Activated CD8-positive, alpha-beta T cell treated with anti-CD3 and anti-CD28 coated beads for 36 hours (primary cell): Measurements from ENCODE around the gene OR5A2. TPM values are rescaled to one million over a fixed set of nuclear protein-coding genes. Genes with fewer than 3 reads are reported as not detected.
"Not testable (repeated sequence)": the region's sequence is repeated elsewhere in the genome, so short reads cannot be mapped to it uniquely, and the experiment has no call there.

Experiments
- ATAC-seq: fragments of 200-7000 bp; cut with Tn5 transposase; one replicate; pipeline ENCODE4 v1.10.0; 2021; ENCODE audit warnings: mild to moderate bottlenecking, moderate library complexity
- CTCF ChIA-PET: fragments of 350-600 bp; sonication (Branson Sonifier 250); formaldehyde crosslinking; loops from one replicate; lab custom pipeline; 2021; ENCODE audit warnings: antibody characterized with exemption; lab: Charles Lee
- POLR2A ChIA-PET: fragments of 350-600 bp; sonication (Branson Sonifier 250); formaldehyde crosslinking; loops from one replicate; lab custom pipeline; 2021; ENCODE audit warnings: antibody characterized with exemption; lab: Charles Lee
- DNase-seq: peaks from one replicate; pipeline ENCODE4 v3.0.0-alpha.2; 2020
- H3K27ac Mint-ChIP-seq: one replicate; pipeline ENCODE4 v1.8.0; 2021; ENCODE audit warnings: mild to moderate bottlenecking, mixed read lengths
- H3K27me3 Mint-ChIP-seq: one replicate; pipeline ENCODE4 v1.8.0; 2021; ENCODE audit warnings: mixed read lengths
- H3K36me3 Mint-ChIP-seq: one replicate; pipeline ENCODE4 v1.8.0; 2021; ENCODE audit warnings: low read depth, mixed read lengths
- H3K4me1 Mint-ChIP-seq: one replicate; pipeline ENCODE4 v1.8.0; 2021; ENCODE audit warnings: low read depth, mixed read lengths
- H3K4me3 Mint-ChIP-seq: one replicate; pipeline ENCODE4 v1.8.0; 2021; ENCODE audit warnings: mild to moderate bottlenecking, moderate library complexity, mixed read lengths
- H3K9me3 Mint-ChIP-seq: one replicate; pipeline ENCODE4 v1.8.0; 2021; ENCODE audit warnings: mixed read lengths
- intact Hi-C: fragments of 100-400 bp; cut with micrococcal nuclease; formaldehyde crosslinking; loops from one replicate; pipeline ENCODE4 v1.10.0; 2022
- total RNA-seq, 2 experiments: library from RNA; stranded (reverse); gene quantifications; one replicate each; pipeline ENCODE4 v1.2.3, GENCODE V29; 2021
- TF ChIP-seq, protein P1 (sequence below): fragments of 200-600 bp; IDR thresholded peaks from one replicate; pipeline ENCODE4 v1.8.0; 2022; ENCODE audit warnings: antibody characterized with exemption, mild to moderate bottlenecking

OR5A2 gene
- total RNA-seq, 2 experiments from 2014 or later = not detected

GRCh38 chr11:59401262-59401552 lies 25.0 kb downstream of the OR5A2 start:
- ChIA-PET POLR2A (no interaction called here), CTCF (interaction anchor here (2.1 kb wide), 1 partner anchor 28 kb away, joined by 7 read pairs; no protein-coding TSS in a partner anchor)
- Mint-ChIP-seq H3K36me3 (no peaks in the 10 kb centered on the region), H3K4me3 (no peak overlapping the region), H3K4me1 (no peaks in the 10 kb centered on the region), H3K9me3 (peaks cover 9% of the 10 kb centered on the region), H3K27ac (no peak overlapping the region), H3K27me3 (peaks cover 3% of the 10 kb centered on the region)
- intact Hi-C loops = no loop called here
- TF ChIP-seq, protein P1, sequence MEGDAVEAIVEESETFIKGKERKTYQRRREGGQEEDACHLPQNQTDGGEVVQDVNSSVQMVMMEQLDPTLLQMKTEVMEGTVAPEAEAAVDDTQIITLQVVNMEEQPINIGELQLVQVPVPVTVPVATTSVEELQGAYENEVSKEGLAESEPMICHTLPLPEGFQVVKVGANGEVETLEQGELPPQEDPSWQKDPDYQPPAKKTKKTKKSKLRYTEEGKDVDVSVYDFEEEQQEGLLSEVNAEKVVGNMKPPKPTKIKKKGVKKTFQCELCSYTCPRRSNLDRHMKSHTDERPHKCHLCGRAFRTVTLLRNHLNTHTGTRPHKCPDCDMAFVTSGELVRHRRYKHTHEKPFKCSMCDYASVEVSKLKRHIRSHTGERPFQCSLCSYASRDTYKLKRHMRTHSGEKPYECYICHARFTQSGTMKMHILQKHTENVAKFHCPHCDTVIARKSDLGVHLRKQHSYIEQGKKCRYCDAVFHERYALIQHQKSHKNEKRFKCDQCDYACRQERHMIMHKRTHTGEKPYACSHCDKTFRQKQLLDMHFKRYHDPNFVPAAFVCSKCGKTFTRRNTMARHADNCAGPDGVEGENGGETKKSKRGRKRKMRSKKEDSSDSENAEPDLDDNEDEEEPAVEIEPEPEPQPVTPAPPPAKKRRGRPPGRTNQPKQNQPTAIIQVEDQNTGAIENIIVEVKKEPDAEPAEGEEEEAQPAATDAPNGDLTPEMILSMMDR = no peak
- ATAC-seq = no peak
- DNase-seq = no peak

GRCh38 chr11:59400461-59401261 lies 25.6 kb downstream of the OR5A2 start:
- POLR2A ChIA-PET = no interaction called here
- DNase-seq = no peak
- ATAC-seq = no peak
- TF ChIP-seq, protein P1 = no peak
- CTCF ChIA-PET = interaction anchor here (2.1 kb wide), 1 partner anchor 29 kb away, joined by 7 read pairs; no protein-coding TSS in a partner anchor
- no peak overlapping the region for H3K27ac Mint-ChIP-seq
- no peaks in the 10 kb centered on the region for H3K4me1 Mint-ChIP-seq
- H3K4me3 Mint-ChIP-seq = no peak overlapping the region
- no peaks in the 10 kb centered on the region for H3K36me3 Mint-ChIP-seq
- no peaks in the 10 kb centered on the region for H3K27me3 Mint-ChIP-seq
- peaks cover 9% of the 10 kb centered on the region for H3K9me3 Mint-ChIP-seq
- intact Hi-C loops = no loop called here

- DNase-seq = no peak
- no peak for ATAC-seq
- Mint-ChIP-seq H3K27ac (no peak overlapping the region), H3K36me3 (no peaks in the 10 kb centered on the region), H3K4me1 (no peaks in the 10 kb centered on the region), H3K9me3 (no peaks in the 10 kb centered on the region), H3K27me3 (peaks cover 2% of the 10 kb centered on the region), H3K4me3 (no peak overlapping the region)
- intact Hi-C loops = no loop called here
- TF ChIP-seq, protein P1 = no peak
- CTCF ChIA-PET = interaction anchor here (1.2 kb wide), 1 partner anchor 35 kb away, joined by 3 read pairs; no protein-coding TSS in a partner anchor
- POLR2A ChIA-PET = no interaction called here
Measured at GRCh38 chr11:59394186-59394585, 32.0 kb downstream of the OR5A2 start.

- Mint-ChIP-seq H3K36me3 (no peaks in the 10 kb centered on the region), H3K4me3 (no peak overlapping the region), H3K27ac (no peak overlapping the region), H3K9me3 (peaks cover 6% of the 10 kb centered on the region), H3K27me3 (peaks cover 1% of the 10 kb centered on the region), H3K4me1 (no peaks in the 10 kb centered on the region)
- CTCF ChIA-PET = no interaction called here
- DNase-seq (no peak), ATAC-seq (no peak)
- POLR2A ChIA-PET = no interaction called here
- intact Hi-C loops = no loop called here
- TF ChIP-seq, protein P1 = no peak
Measured at GRCh38 chr11:59380263-59381059, 45.8 kb downstream of the OR5A2 start.

DNA sequence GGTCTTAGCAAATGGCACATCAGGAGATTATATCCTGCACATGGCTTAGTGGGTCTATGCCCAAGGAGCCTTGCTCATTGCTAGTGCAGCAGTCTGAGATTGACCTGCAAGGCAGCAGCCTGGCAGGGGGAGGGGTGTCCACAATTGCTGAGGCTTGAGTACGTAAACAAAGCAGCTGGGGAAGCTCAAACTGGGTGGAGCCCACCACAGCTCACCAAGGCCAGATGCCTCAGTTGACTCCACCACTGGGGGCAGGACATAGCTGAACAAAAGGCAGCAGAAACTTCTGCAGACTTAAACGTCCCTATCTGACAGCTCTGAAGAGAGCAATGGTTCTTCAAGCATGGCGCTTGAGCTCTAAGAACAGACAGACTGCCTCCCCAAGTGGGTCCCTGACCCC lies 53.9 kb downstream of the OR5A2 start:
- H3K36me3 Mint-ChIP-seq, H3K9me3 Mint-ChIP-seq, H3K4me1 Mint-ChIP-seq, DNase-seq, intact Hi-C loops, H3K27me3 Mint-ChIP-seq, H3K27ac Mint-ChIP-seq, ATAC-seq, CTCF ChIA-PET, H3K4me3 Mint-ChIP-seq: not testable (repeated sequence)
- POLR2A ChIA-PET = interaction anchor here (0.7 kb wide), 1 partner anchor 19 kb away, joined by 3 read pairs; no protein-coding TSS in a partner anchor
